HG02938 (cell line): Measurements from ENCODE around the gene KCTD15.

ENCODE experiments used
- ATAC-seq: cut with Tn5 transposase; IDR thresholded peaks from one replicate; pipeline ENCODE4 v1.9.1; 2021; ENCODE audit warnings: mild to moderate bottlenecking, moderate library complexity; ENCODE audit not compliant: unreplicated experiment

KCTD15 gene

GRCh38 chr19:33771384-33772101 is 25.1 kb upstream of the KCTD15 start:
- no peak for ATAC-seq

DNA sequence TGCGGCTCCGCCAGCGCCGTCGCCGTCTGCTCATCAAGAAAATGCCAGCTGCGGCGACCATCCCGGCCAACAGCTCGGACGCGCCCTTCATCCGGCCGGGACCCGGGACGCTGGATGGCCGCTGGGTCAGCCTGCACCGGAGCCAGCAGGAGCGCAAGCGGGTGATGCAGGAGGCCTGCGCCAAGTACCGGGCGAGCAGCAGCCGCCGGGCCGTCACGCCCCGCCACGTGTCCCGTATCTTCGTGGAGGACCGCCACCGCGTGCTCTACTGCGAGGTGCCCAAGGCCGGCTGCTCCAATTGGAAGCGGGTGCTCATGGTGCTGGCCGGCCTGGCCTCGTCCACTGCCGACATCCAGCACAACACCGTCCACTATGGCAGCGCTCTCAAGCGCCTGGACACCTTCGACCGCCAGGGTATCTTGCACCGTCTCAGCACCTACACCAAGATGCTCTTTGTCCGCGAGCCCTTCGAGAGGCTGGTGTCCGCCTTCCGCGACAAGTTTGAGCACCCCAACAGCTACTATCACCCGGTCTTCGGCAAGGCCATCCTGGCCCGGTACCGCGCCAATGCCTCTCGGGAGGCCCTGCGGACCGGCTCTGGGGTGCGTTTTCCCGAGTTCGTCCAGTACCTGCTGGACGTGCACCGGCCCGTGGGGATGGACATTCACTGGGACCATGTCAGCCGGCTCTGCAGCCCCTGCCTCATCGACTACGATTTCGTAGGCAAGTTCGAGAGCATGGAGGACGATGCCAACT is 24.4 kb upstream of the KCTD15 start:
- ATAC-seq, result no peak

GRCh38 chr19:33772858-33773180 is 23.9 kb upstream of the KCTD15 start:
- ATAC-seq, result no peak

GRCh38 chr19:33773704-33774624 is 22.7 kb upstream of the KCTD15 start:
- ATAC-seq, result no peak

DNA sequence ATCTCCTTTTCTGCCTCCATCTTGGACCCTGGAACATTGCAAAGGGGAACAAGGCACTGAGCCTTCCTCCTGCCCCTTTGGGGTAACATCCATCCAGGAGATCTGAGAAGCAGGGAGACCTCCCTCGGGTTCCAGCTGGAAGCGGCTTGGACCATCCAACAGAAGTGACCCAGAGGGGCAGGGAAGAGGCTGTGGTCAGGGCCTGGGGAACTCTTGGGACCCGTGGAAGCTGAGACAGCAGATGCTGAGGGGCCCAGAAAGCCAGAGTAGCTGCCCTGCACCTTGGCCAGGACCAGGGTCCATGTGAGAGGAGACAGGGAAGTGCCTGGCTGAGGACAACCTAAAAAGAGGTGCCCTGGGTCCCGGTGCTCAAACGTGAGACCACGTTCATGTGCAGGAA is 21.9 kb upstream of the KCTD15 start:
- no peak for ATAC-seq

DNA sequence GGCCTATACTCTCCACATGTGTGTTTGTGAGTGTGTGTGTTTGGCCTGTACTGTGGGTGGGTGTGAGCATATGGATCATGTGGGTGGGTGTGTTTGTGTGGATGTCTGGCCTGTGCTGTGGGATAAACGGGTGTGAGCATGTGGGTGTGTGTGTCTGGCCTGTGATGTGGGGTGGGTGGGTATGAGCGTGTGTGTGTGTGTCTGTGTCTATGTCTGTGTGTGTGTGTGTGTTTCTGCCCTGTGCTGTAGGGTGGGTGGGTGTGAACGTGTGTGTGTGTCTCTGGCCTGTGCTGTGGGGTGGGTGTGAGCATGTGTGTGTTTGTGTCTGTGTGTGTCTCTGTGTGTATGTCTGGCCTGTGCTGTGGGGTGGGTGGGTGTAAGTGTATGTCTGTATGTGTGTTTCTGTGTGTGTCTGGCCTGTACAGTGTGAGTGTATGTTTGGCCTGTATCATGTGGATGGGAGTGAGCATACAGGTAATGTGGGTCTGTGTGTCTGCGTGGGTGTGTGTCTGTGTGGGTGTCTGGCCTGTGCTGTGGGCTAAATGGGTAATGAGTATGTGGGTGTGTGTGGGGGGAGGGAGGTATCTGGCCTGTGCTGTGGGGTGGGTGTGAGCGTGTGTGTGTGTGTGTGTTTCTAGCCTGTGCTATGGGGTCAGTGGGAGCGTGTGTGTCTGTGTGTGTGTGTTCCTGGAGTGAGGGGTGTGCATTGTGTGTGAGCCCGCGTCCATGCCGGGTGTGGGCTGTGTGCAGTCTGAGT is 20.8 kb upstream of the KCTD15 start:
- ATAC-seq, result no peak

DNA sequence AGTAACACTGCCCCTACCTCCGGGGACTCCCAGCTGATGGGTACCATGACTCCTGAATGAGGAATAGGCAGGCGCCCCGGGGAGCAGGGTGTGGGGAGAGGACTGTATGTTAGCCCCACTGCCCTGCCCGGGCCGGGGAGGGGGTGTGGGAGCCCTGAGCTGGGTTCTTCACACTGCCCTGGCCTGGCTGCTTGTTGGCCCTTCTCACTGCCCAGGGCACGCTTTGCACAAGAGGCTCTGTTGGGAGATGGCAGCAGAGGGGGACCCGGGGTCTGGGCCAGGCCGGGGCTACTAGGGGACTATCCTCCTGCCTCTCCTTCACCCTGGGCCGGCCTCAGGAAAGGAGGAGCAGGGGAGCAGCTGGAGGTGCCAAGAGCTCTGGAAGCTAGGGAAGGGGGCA is 19.3 kb upstream of the KCTD15 start:
- no peak for ATAC-seq

GRCh38 chr19:33777753-33778088 is 18.9 kb upstream of the KCTD15 start:
- no peak for ATAC-seq

DNA sequence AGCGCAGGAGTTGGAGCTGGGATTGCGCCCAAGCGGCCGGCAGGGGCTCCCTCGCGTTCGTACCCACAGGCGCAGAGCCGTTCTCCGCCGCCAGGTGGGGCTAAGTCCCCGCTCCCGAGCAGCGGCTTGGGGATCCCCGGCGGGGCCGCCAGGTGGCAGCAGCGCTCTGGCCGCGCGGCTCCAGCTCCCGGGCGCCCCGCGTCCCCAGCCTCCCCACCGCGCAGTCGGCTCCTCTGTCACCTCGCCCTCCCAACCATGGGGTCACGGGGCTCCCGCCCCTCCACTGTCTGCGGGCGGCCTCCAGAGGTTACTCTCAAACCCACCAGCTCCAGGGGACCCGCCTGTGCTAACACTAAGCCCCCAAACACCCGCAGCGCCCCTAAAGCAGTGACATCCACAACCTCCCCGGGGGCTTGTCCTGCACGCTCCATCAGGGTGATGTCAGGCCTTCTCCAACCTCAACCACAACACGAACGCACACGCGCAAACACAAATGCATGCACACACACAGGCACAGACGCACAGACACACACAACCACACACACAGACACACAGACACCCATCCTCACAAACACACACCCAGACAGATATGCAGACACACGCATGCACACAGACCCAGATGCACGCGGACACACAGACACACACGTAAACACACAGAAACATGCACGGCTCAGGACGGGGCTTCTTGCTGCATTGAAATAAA is 18.4 kb upstream of the KCTD15 start:
- peak; percentile 67 for ATAC-seq

DNA sequence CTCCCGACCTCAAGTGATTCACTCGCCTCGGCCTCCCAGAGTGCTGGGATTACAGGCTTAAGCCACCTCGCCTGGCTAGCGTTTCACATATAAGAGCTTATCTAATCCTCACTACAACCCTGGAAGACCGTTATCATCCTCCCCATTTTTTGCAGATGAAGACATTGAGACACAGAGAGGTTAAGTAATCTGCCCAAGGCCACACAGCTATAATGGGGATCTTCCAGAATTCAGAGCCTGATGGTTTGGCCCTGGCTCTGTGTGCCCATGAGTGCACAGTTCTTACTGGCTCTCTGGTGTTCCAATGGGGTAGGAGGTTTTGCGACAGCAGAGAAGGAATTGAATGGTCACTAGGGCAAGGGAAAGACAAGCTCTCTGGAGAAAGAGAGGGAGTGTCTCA is 16.8 kb upstream of the KCTD15 start:
- ATAC-seq, result no peak

DNA sequence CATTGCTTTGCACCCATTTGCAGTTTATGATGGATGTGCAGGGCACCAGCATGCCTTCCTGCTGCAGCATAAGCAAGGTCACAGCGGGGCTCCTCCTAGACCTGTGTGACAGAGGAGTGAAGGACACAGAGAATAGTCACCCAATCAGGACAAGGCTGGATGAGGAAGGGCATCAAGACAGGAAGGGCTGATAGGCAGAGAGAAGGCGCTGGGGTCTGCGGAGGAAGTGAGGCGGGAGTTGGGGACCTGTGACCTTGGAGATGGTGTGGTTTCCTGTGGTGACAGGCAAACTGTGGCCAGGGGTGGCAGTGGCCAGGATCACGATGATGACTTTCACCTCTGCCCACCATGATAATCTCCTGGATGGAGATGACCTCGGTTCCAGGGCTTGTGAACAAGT is 16.4 kb upstream of the KCTD15 start:
- ATAC-seq, result no peak

- ATAC-seq, result no peak
Measured at GRCh38 chr19:33780746-33781145, 15.9 kb upstream of the KCTD15 start.

GRCh38 chr19:33781415-33781935 is 15.2 kb upstream of the KCTD15 start:
- ATAC-seq, result no peak

- ATAC-seq, result no peak
Measured at GRCh38 chr19:33781996-33782395, 14.7 kb upstream of the KCTD15 start.

DNA sequence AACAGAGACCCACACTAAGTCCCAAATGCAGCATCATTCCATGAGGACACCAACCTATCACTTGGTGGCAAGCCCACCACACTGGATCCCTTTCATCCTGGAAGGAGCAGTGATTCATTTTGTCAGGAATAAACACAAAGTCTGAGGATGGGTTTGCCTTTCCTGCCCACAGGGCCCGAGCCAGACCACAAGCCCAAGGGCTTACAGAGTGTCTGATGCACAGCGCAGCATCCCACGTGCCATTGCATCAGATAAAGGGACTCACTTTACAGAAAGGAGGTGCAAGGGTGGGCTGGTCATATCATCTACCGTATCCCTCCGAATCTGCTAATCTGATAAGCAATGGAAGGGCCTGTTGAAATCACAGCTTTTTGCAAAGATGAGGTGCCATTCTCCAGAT is 12.2 kb upstream of the KCTD15 start:
- ATAC-seq, result no peak

- ATAC-seq, result no peak
Measured at GRCh38 chr19:33785795-33786194, 10.9 kb upstream of the KCTD15 start.

DNA sequence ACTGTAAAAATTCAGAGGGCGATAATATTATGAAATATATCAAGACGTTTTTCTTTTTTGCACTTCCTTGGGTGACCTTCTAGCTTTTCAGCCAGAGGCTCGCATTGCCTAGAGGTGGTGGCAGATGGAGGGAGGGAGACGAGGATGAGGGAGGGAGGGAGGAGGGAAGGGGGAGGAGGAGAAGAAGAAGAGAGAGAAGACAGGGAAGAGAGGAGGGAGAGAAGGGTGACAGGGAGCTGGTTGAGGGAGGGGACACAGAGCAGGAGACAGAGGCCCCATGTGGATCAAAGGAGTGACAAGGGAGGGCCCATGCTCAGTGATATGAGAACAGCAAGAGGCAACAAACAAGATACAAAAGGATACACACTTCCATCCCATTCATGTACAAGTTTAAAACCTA is 8.0 kb upstream of the KCTD15 start:
- no peak for ATAC-seq

DNA sequence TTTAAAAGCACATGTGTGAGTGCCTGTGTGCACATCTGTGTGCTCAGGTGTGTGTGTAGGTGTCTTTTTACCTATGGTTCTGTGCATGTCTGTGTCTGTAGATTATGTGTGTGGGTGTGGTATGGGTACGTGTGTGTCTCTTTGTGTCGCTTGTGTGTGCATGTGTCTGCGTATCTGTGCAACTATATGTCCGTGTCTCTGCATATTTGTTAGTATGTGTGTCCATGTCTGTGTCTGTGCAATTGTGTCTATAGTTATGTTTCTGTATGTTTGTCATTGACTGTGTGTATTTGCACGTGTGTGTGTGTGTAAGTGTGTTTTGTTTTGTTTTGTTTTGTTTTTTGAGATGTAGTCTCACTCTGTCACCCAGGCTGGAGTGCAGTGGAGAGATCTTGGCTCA is 7.3 kb upstream of the KCTD15 start:
- no peak for ATAC-seq

- ATAC-seq, result no peak
Measured at GRCh38 chr19:33794683-33795369, 1.8 kb upstream of the KCTD15 start.
